Testis (tissue), 3 donors: ENCODE measurements around the gene TFF2. TPM values are rescaled to one million over a fixed set of nuclear protein-coding genes. Genes with fewer than 3 reads are reported as not detected.

Experiments used
- DNase-seq: peaks from one replicate; pipeline ENCODE4 v3.0.0-alpha.2; 2019
- H3K27ac ChIP-seq, 2 donors: fragments of 200-600 bp; sonication (generic); one replicate each; pipeline ENCODE4 v1.5.1; 2019
- H3K27me3 ChIP-seq: fragments of 200-600 bp; sonication (generic); one replicate; pipeline ENCODE4 v1.5.1; 2019
- H3K36me3 ChIP-seq: fragments of 200-600 bp; sonication (generic); one replicate; pipeline ENCODE4 v1.5.1; 2017; ENCODE audit warnings: low read depth; ENCODE audit errors: missing control alignments
- H3K4me1 ChIP-seq: fragments of 200-600 bp; sonication (generic); one replicate; pipeline ENCODE4 v1.5.1; 2019
- H3K4me3 ChIP-seq, 2 donors: fragments of 200-600 bp; sonication (generic); one replicate each; pipeline ENCODE4 v1.5.1; 2017 to 2019
- H3K9me3 ChIP-seq: fragments of 200-600 bp; sonication (generic); one replicate; pipeline ENCODE4 v1.5.1; 2017
- POLR2A ChIP-seq: fragments of 450-650 bp; IDR thresholded peaks from one replicate; pipeline ENCODE4 v1.6.1; 2017; ENCODE audit warnings: antibody characterized with exemption, mild to moderate bottlenecking, moderate library complexity
- WGBS, 2 donors: methylation state at CpG; one replicate each; pipeline ENCODE4 v1.1.5; 2018; 5-methylcytosine and 5-hydroxymethylcytosine counted together
- intact Hi-C: fragments of 100-400 bp; cut with DNase I; formaldehyde crosslinking; loops from one replicate; pipeline ENCODE4 v1.15.1; 2023; ENCODE audit warnings: low total_unique reads
- polyA plus RNA-seq: library from polyadenylated mRNA; stranded (reverse); fragments of 350-450 nt; fragmentation: Illumina TruSeq; extraction: RNeasy Lipid Tissue Mini Kit (QIAGEN cat#74804); gene quantifications from one replicate; pipeline ENCODE4 v1.2.3, GENCODE V29; 2014; ENCODE audit warnings: low read depth, low replicate concordance; ENCODE audit not compliant: insufficient read depth
- total RNA-seq, 2 donors: library from RNA; depleted of rRNA; stranded (reverse); fragments of >200 nt; gene quantifications; one replicate each; pipeline ENCODE4 v1.2.3, GENCODE V29; 2016
- TF ChIP-seq, protein P1 (sequence below), 3 experiments: fragments of 450-650 bp in 2 of 3; fragments of 200-600 bp in 1 of 3; sonication (generic) in 1 of 3; IDR thresholded peaks; one replicate each; pipeline ENCODE4 v1.5.1; 2016 to 2019; ENCODE audit warnings: antibody characterized with exemption in 3 of 3, mild to moderate bottlenecking in 2 of 3, moderate library complexity in 1 of 3

TFF2 gene
- total and polyA plus RNA-seq, 3 donors from 2014 or later: not detected

DNA sequence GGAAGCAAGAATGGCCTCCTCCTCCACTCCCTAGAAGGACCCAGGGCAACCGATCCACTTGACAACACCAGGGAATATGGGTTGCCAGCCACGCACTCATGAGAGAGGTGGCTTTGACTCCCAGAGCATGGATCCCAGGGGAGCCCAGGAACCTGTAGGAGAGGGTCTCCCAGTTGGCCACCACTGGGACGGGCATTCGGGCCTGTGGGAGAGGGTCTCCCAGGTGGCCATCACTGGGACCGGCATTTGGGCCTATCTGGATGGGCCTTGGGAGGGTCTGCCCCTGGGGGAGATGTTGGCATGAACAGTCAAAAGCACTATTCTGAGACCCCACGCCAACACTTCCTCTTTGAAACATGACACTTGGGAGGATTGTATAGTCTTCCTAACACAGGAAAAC is 15.0 kb upstream of the TFF2 start:
- TF ChIP-seq, protein P1, sequence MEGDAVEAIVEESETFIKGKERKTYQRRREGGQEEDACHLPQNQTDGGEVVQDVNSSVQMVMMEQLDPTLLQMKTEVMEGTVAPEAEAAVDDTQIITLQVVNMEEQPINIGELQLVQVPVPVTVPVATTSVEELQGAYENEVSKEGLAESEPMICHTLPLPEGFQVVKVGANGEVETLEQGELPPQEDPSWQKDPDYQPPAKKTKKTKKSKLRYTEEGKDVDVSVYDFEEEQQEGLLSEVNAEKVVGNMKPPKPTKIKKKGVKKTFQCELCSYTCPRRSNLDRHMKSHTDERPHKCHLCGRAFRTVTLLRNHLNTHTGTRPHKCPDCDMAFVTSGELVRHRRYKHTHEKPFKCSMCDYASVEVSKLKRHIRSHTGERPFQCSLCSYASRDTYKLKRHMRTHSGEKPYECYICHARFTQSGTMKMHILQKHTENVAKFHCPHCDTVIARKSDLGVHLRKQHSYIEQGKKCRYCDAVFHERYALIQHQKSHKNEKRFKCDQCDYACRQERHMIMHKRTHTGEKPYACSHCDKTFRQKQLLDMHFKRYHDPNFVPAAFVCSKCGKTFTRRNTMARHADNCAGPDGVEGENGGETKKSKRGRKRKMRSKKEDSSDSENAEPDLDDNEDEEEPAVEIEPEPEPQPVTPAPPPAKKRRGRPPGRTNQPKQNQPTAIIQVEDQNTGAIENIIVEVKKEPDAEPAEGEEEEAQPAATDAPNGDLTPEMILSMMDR (IDR thresholded peaks at IDR 0.05): no peak
- no peak for TF ChIP-seq POLR2A
- no peak for DNase-seq
- Histone ChIP-seq H3K4me1 (no peaks in the 10 kb centered on the region), H3K27ac (no peak overlapping the region), H3K27me3 (no peaks in the 10 kb centered on the region), H3K9me3 (no peaks in the 10 kb centered on the region), H3K36me3 (no peaks in the 10 kb centered on the region), H3K4me3 (no peak overlapping the region)
- intact Hi-C loops: no loop called here
- WGBS, 2 donors: 82 to 90% methylated on average over 3 to 6 of the region's 6 CpGs

- no peaks in the 10 kb centered on the region for H3K27me3 ChIP-seq
- no peaks in the 10 kb centered on the region for H3K9me3 ChIP-seq
- no peak overlapping the region for H3K27ac ChIP-seq
- no peaks in the 10 kb centered on the region for H3K4me1 ChIP-seq
- intact Hi-C loops: no loop called here
- DNase-seq: no peak
- no peaks in the 10 kb centered on the region for H3K36me3 ChIP-seq
- H3K4me3 ChIP-seq: no peak overlapping the region
- TF ChIP-seq POLR2A: no peak
- TF ChIP-seq, protein P1 (IDR thresholded peaks at IDR 0.05): no peak
- WGBS, 2 donors: 81 to 84% methylated on average over 10 to 13 of the region's 13 CpGs
These were observed 13.6 kb upstream of the TFF2 start for GRCh38 chr21:42364304-42364865.

DNA sequence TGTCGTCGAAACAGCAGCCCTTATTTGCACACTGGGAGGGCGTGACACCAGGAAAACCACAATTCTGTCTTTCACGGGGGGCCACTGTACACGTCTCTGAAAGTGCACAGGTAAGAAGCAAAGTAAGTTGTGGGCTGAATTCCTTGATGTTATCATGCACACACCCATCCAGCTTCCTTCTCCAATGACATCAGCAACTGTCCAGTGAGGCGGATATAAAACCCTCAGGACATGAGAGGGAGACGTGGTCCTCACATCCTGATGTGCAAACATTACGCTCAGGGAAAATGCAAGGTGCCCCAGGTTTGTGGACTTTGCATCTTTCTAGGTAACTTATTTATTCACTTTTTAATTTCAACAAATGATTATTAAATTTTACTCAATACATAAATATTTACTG is 12.5 kb upstream of the TFF2 start:
- Histone ChIP-seq H3K9me3 (no peaks in the 10 kb centered on the region), H3K36me3 (no peaks in the 10 kb centered on the region), H3K4me1 (no peaks in the 10 kb centered on the region), H3K27ac (no peak overlapping the region), H3K27me3 (no peaks in the 10 kb centered on the region), H3K4me3 (no peak overlapping the region)
- intact Hi-C loops: no loop called here
- no peak for DNase-seq
- 85 to 87% methylated on average over 8 of the region's 8 CpGs for WGBS, 2 donors
- no peak for TF ChIP-seq POLR2A
- TF ChIP-seq, protein P1 (IDR thresholded peaks at IDR 0.05): no peak

DNA sequence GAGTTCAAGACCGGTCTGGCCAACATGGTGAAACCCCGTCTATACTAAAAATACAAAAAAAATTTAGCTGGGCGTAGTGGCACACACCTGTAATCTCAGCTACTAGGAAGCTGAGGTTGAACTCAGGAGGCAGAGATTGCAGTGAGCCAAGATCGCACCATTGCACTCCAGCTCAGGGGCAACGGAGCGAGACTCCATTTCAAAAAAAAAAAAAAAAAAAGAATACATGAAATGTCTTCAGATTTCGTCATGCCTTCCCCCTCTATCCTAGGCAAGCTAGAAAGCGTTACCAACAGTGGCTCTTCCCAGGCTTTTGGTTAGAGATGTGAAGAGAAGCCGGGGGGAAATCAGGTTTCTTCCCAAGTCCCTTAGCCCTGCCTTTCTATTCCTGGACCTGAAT is 11.9 kb upstream of the TFF2 start:
- no peaks in the 10 kb centered on the region for H3K27me3 ChIP-seq
- H3K27ac ChIP-seq: no peak overlapping the region
- no peaks in the 10 kb centered on the region for H3K4me1 ChIP-seq
- 66 to 82% methylated on average over 8 to 9 of the region's 9 CpGs for WGBS, 2 donors
- intact Hi-C loops: no loop called here
- no peak for TF ChIP-seq POLR2A
- TF ChIP-seq, protein P1 (IDR thresholded peaks at IDR 0.05): no peak
- no peaks in the 10 kb centered on the region for H3K9me3 ChIP-seq
- no peaks in the 10 kb centered on the region for H3K36me3 ChIP-seq
- no peak for DNase-seq
- no peak overlapping the region for H3K4me3 ChIP-seq

GRCh38 chr21:42362198-42362597 is 11.4 kb upstream of the TFF2 start:
- Histone ChIP-seq H3K4me1 (no peaks in the 10 kb centered on the region), H3K27ac (no peak overlapping the region), H3K9me3 (no peaks in the 10 kb centered on the region), H3K4me3 (no peak overlapping the region), H3K36me3 (no peaks in the 10 kb centered on the region), H3K27me3 (no peaks in the 10 kb centered on the region)
- TF ChIP-seq, protein P1 (IDR thresholded peaks at IDR 0.05): no peak
- TF ChIP-seq POLR2A: no peak
- intact Hi-C loops: no loop called here
- no peak for DNase-seq
- 66 to 68% methylated on average over 12 of the region's 12 CpGs for WGBS, 2 donors
